Measurements from ENCODE around the gene PVALEF.

- TF ChIP-seq CTCF (IDR thresholded peaks at IDR 0.05 in 4 of 5, conservative IDR thresholded peaks at IDR 0.05 in 1 of 5), result no peak
- TF ChIP-seq POLR2A (IDR thresholded peaks at IDR 0.05), result no peak
Observed at GRCh38 chr17:81144423-81144781, 20.9 kb upstream of the PVALEF start.
